Measurements from ENCODE around the gene RAB7A. TPM values are rescaled to one million over a fixed set of nuclear protein-coding genes. Genes with fewer than 3 reads are reported as not detected.
A peak's percentile ranks its signal among the peaks of the same experiment; 100 is the strongest.

RAB7A gene
- total RNA-seq, 2 experiments from 2014 or later = 304 to 322 TPM

DNA sequence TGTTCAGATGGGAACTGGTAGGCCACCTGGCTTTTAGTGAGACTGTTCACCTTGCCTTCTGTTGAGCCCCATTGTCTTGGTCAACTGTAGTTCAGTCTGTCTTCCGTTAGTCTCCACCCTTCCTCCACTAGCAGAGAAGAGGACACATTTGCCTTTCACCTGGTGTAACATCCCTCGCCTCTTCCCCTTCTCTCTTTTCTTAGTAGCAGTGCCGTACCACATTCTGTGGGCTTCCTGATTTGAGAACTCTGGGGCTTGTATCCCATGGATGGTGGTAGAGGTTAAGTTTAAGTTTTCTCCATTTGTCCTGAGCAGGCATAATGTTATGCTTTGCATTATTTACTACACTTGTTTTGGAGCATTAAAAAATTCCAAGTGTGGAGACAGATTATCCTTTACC lies 49.3 kb downstream of the RAB7A start:
- Mint-ChIP-seq H3K4me3 (no peak overlapping the region), H3K36me3 (ENCODE audit: low read depth) (peaks cover 37% of the 10 kb centered on the region), H3K9me3 (peaks cover 3% of the 10 kb centered on the region), H3K4me1 (ENCODE audit: low read depth) (peaks cover 66% of the 10 kb centered on the region), H3K27ac (no peak overlapping the region), H3K27me3 (no peaks in the 10 kb centered on the region)
- DNase-seq = no peak
- intact Hi-C loops (cut with micrococcal nuclease) = no loop called here
- no peak for ATAC-seq
- ChIA-PET POLR2A (no interaction called here), CTCF (no interaction called here)
- TF ChIP-seq, protein P1, sequence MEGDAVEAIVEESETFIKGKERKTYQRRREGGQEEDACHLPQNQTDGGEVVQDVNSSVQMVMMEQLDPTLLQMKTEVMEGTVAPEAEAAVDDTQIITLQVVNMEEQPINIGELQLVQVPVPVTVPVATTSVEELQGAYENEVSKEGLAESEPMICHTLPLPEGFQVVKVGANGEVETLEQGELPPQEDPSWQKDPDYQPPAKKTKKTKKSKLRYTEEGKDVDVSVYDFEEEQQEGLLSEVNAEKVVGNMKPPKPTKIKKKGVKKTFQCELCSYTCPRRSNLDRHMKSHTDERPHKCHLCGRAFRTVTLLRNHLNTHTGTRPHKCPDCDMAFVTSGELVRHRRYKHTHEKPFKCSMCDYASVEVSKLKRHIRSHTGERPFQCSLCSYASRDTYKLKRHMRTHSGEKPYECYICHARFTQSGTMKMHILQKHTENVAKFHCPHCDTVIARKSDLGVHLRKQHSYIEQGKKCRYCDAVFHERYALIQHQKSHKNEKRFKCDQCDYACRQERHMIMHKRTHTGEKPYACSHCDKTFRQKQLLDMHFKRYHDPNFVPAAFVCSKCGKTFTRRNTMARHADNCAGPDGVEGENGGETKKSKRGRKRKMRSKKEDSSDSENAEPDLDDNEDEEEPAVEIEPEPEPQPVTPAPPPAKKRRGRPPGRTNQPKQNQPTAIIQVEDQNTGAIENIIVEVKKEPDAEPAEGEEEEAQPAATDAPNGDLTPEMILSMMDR (IDR thresholded peaks at IDR 0.05) = no peak

DNA sequence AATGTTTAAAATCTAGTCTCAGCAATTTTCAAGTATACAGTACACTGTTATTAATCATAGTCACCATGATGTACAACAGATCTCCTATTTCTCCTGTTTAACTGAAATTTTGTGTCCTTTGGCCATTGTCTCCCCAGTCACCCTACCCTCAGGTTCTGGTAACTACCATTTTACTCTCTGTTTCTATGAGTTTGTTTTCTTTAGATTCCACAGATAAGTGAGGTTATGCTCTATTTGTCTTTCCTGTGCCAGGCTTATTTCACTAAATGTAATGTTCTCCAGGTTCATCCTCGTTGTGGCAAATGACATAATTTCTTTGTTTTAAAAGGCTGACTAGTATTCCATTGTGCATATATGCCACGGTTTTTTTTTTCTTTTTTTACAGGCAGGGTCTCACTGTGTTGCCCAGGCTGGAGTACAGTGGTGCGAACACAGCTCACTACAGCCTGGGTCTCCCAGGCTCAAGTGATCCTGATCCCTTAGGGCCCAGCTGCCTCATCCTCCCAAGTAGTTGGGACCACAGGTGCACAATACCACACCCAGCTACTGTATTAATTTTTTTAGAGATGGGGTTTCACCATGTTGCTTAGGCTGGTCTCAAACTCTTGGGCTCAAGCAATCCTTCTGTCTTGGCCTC lies 50.0 kb downstream of the RAB7A start:
- H3K36me3 Mint-ChIP-seq (ENCODE audit: low read depth) = peaks cover 40% of the 10 kb centered on the region
- DNase-seq (no peak), ATAC-seq (no peak)
- peaks cover 3% of the 10 kb centered on the region for H3K9me3 Mint-ChIP-seq
- H3K4me3 Mint-ChIP-seq = no peak overlapping the region
- CTCF ChIA-PET = no interaction called here
- intact Hi-C loops (cut with micrococcal nuclease) = no loop called here
- peaks cover 71% of the 10 kb centered on the region for H3K4me1 Mint-ChIP-seq (ENCODE audit: low read depth)
- no peak overlapping the region for H3K27ac Mint-ChIP-seq
- POLR2A ChIA-PET = no interaction called here
- no peaks in the 10 kb centered on the region for H3K27me3 Mint-ChIP-seq
- TF ChIP-seq, protein P1 (IDR thresholded peaks at IDR 0.05) = no peak

DNA sequence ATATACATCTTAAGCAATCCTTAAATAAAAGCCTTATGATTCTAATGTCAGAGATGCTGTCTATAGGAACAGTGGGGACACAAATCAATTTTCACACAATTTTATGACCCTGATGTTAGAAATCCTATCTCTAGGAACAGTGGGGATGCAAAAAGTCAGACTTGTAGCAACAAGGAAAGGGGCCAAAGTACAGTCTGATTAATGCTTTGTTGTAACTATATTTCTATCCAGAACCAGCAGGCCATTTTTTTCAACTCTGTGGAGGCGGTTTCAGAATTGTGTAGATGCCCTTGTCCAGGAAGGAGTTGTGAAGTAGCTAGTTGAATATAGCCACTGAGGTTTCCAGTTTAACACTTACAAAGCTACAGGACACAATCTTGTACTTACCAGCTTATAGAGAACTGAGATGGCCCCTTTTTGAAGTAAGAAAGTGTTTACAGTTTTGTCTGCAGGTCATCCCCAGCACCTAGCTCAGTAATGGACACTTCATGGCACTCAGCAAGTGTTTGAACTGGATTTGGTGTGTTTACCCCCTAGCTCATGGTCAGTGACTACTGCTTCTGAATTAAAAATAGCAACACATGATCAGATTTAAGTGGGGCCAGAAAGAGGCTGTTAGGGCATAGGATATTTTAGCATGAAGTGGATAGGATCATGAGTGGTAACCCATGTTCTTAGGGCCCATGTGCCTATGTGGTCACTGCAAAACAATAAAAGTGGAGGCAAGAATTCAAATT lies 54.3 kb downstream of the RAB7A start:
- CTCF ChIA-PET = interaction anchor here (1.2 to 4.3 kb wide), 4 partner anchors 9 to 66 kb away, joined by 3 to 24 read pairs (median 4); no protein-coding TSS in a partner anchor
- intact Hi-C loops (cut with micrococcal nuclease) = no loop called here
- no peaks in the 10 kb centered on the region for H3K9me3 Mint-ChIP-seq
- POLR2A ChIA-PET = interaction anchor here (1.1 to 1.7 kb wide), 2 partner anchors 45 to 51 kb away, joined by 3 to 4 read pairs; no protein-coding TSS in a partner anchor
- H3K36me3 Mint-ChIP-seq (ENCODE audit: low read depth) = peaks cover 19% of the 10 kb centered on the region
- H3K4me3 Mint-ChIP-seq = no peak overlapping the region
- peaks cover 86% of the 10 kb centered on the region for H3K4me1 Mint-ChIP-seq (ENCODE audit: low read depth)
- no peak for DNase-seq
- peak overlapping the region; percentile 39 for H3K27ac Mint-ChIP-seq
- H3K27me3 Mint-ChIP-seq = no peaks in the 10 kb centered on the region
- no peak for ATAC-seq
- TF ChIP-seq, protein P1 (IDR thresholded peaks at IDR 0.05) = no peak

DNA sequence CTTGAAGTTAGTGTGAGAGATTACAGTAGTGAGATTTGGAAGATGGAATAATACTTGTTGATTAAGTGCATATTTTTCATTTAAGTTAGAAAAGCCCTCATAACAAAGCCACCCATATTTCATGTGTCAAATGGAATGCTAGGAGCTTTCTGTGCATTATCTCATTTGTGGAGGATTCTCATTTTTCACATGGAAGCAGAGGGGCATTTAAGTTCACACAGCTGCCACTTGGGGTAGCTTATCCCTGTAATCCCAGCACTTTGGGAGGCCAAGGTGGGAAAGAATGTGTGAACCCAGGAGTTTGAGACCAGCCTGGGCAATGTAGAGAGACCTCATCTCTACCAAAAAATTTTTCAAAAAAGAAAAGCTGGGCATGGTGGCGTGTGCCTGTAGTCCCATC lies 55.2 kb downstream of the RAB7A start:
- Mint-ChIP-seq H3K36me3 (ENCODE audit: low read depth) (peaks cover 17% of the 10 kb centered on the region), H3K27me3 (no peaks in the 10 kb centered on the region), H3K27ac (peak overlapping the region; percentile 14), H3K9me3 (no peaks in the 10 kb centered on the region), H3K4me1 (ENCODE audit: low read depth) (peaks cover 88% of the 10 kb centered on the region), H3K4me3 (no peak overlapping the region)
- ChIA-PET POLR2A (interaction anchor here (0.9 to 1.5 kb wide), 4 partner anchors 13 to 100 kb away, joined by 3 to 5 read pairs (median 4); no protein-coding TSS in a partner anchor), CTCF (interaction anchor here (0.6 to 4.3 kb wide), 4 partner anchors 10 to 100 kb away, joined by 3 to 24 read pairs (median 4); no protein-coding TSS in a partner anchor)
- intact Hi-C loops (cut with micrococcal nuclease) = no loop called here
- ATAC-seq = no peak
- TF ChIP-seq, protein P1 (IDR thresholded peaks at IDR 0.05) = no peak
- DNase-seq = no peak

Measured in activated CD8-positive, alpha-beta T cell treated with anti-CD3 and anti-CD28 coated beads for 36 hours (primary cell).